HCT116 (cell line): ENCODE measurements around the gene EWSR1. TPM values are rescaled to one million over a fixed set of nuclear protein-coding genes. Genes with fewer than 3 reads are reported as not detected.
A peak's percentile ranks its signal among the peaks of the same experiment; 100 is the strongest.

Source experiments
- ATAC-seq: fragments of 200-7000 bp; cut with Tn5 transposase; 2 replicates; pipeline ENCODE4 v1.9.1; 2020; ENCODE audit warnings: mild to moderate bottlenecking, moderate library complexity
- BruUV-seq: library from RNA; stranded (reverse); fragments of 400-500 nt; replicated peaks from 2 replicates; lab custom pipeline; 2021; lab: Mats Ljungman, UMichigan
- CTCF ChIA-PET: fragments of 300-600 bp; sonication (Branson Sonifier 250); formaldehyde crosslinking; loops from one replicate; lab custom pipeline; 2021; ENCODE audit warnings: antibody characterized with exemption; lab: Charles Lee
- POLR2A ChIA-PET: fragments of 300-600, 350-600 bp; sonication (Branson Sonifier 250); formaldehyde crosslinking; loops from one replicate; lab custom pipeline; 2021; ENCODE audit warnings: antibody characterized with exemption; lab: Charles Lee
- RAD21 ChIA-PET, 2 experiments: fragments of 300-600 bp; sonication (Branson Sonifier 250); formaldehyde crosslinking; loops; one replicate each; lab custom pipeline; 2023; ENCODE audit warnings: low total read pairs in 2 of 2; ENCODE audit not compliant: uncharacterized antibody in 2 of 2, unreplicated experiment in 2 of 2, low non-redundant PET in 1 of 2; lab: Charles Lee
- DNase-seq: peaks from one replicate; pipeline ENCODE4 v3.0.0-alpha.2; 2010; ENCODE audit warnings: low read depth, low spot score
- H2AFZ ChIP-seq: fragments of 200-600 bp; shearing (Covaris generic), sonication (generic); 2 replicates; pipeline ENCODE4 v1.6.1; 2017; ENCODE audit warnings: low read depth, mixed run types, mixed read lengths, antibody characterized with exemption, low read length; ENCODE audit not compliant: poor library complexity, severe bottlenecking
- H3K27ac ChIP-seq: 2 replicates; pipeline ENCODE4 v1.5.1; 2012; ENCODE audit warnings: low read depth, low read length
- H3K27me3 ChIP-seq: fragments of 200-600 bp; sonication (generic); 2 replicates; pipeline ENCODE4 v1.6.1; 2016; ENCODE audit warnings: mixed run types, low read length, mixed read lengths; ENCODE audit not compliant: insufficient read depth
- H3K36me3 ChIP-seq, 2 experiments: fragments of 200-500 bp in 1 of 2; fragments of 200-600 bp in 1 of 2; sonication (Bioruptor generic) in 1 of 2; sonication (generic) in 1 of 2; 2 replicates each; pipeline versions ENCODE4 v1.5.1 to v1.6.1; 2014 to 2016; ENCODE audit warnings: low read length in 2 of 2, inconsistent platforms in 1 of 2, mixed read lengths in 1 of 2, mixed run types in 1 of 2; ENCODE audit not compliant: insufficient read depth in 2 of 2, control insufficient read depth in 1 of 2
- H3K4me1 ChIP-seq, 2 experiments: fragments of 200-600 bp in 1 of 2; sonication (generic) in 1 of 2; 2 replicates each; pipeline versions ENCODE4 v1.5.1 to v1.6.1; 2012 to 2017; ENCODE audit warnings: low read length in 2 of 2, inconsistent platforms in 1 of 2, mild to moderate bottlenecking in 1 of 2, mixed read lengths in 1 of 2, mixed run types in 1 of 2, moderate library complexity in 1 of 2; ENCODE audit not compliant: insufficient read depth in 2 of 2, control insufficient read depth in 1 of 2
- H3K4me2 ChIP-seq: fragments of 200-600 bp; sonication (generic); 2 replicates; pipeline ENCODE4 v1.6.1; 2017; ENCODE audit warnings: mixed run types, low read length, mixed read lengths
- H3K4me3 ChIP-seq, 2 experiments: fragments of 200-600 bp in 1 of 2; sonication (generic) in 1 of 2; replicated peaks in 1 of 2; 2 replicates each; pipeline ENCODE4 v1.5.1; 2011 to 2016; ENCODE audit warnings: low read length in 2 of 2, control low read depth in 1 of 2, low read depth in 1 of 2, mild to moderate bottlenecking in 1 of 2, mixed read lengths in 1 of 2, mixed run types in 1 of 2
- H3K79me2 ChIP-seq: fragments of 200-600 bp; sonication (generic); 2 replicates; pipeline ENCODE4 v1.6.1; 2017; ENCODE audit warnings: mild to moderate bottlenecking, mixed run types, low read length, moderate library complexity, mixed read lengths; ENCODE audit not compliant: insufficient read depth
- H3K9ac ChIP-seq: fragments of 200-600 bp; sonication (generic); 2 replicates; pipeline ENCODE4 v1.6.1; 2016; ENCODE audit warnings: low read length, mixed read lengths
- H3K9me2 ChIP-seq: fragments of 200-600 bp; sonication (generic), shearing (Covaris generic); 2 replicates; pipeline ENCODE4 v1.6.1; 2017; ENCODE audit warnings: mixed run types, mild to moderate bottlenecking, moderate library complexity; ENCODE audit not compliant: insufficient read depth
- H3K9me3 ChIP-seq, 2 experiments: fragments of 200-500 bp in 1 of 2; fragments of 200-600 bp in 1 of 2; sonication (Bioruptor generic) in 1 of 2; sonication (generic) in 1 of 2; 2 replicates each; pipeline ENCODE4 v1.6.1; 2014 to 2017; ENCODE audit warnings: low read length in 2 of 2, mixed read lengths in 2 of 2, inconsistent platforms in 1 of 2, low read depth in 1 of 2, mild to moderate bottlenecking in 1 of 2, mixed run types in 1 of 2, moderate library complexity in 1 of 2; ENCODE audit not compliant: control insufficient read depth in 1 of 2, insufficient read depth in 1 of 2
- H4K20me1 ChIP-seq: fragments of 200-600 bp; sonication (generic), shearing (Covaris generic); 2 replicates; pipeline ENCODE4 v1.6.1; 2017; ENCODE audit warnings: mixed run types, mild to moderate bottlenecking, moderate library complexity; ENCODE audit not compliant: insufficient read depth
- ATF3 ChIP-seq: IDR thresholded peaks from 2 replicates; pipeline ENCODE4 v1.6.1; 2012
- CBX3 ChIP-seq: IDR thresholded peaks from 2 replicates; pipeline ENCODE4 v1.6.1; 2012; ENCODE audit warnings: low read depth
- ELF1 ChIP-seq: IDR thresholded peaks from 2 replicates; pipeline ENCODE4 v1.6.1; 2012; ENCODE audit warnings: low read depth, borderline replicate concordance
- EZH2 ChIP-seq: fragments of 200-600 bp; sonication (generic); IDR thresholded peaks from 2 replicates; pipeline ENCODE4 v1.6.1; 2017; ENCODE audit warnings: antibody characterized with exemption, mixed run types
- EZH2phosphoT487 ChIP-seq: fragments of 200-600 bp; IDR thresholded peaks from 2 replicates; pipeline ENCODE4 v1.6.1; 2018; ENCODE audit warnings: antibody characterized with exemption, borderline replicate concordance
- FOSL1 ChIP-seq: IDR thresholded peaks from 2 replicates; pipeline ENCODE4 v1.6.1; 2012; ENCODE audit warnings: low read depth
- JUND ChIP-seq: IDR thresholded peaks from 2 replicates; pipeline ENCODE4 v1.6.1; 2012
- MAX ChIP-seq: IDR thresholded peaks from 2 replicates; pipeline ENCODE4 v1.6.1; 2012
- POLR2A ChIP-seq: IDR thresholded peaks from 2 replicates; pipeline ENCODE4 v1.7.0; 2011; ENCODE audit warnings: borderline replicate concordance; ENCODE audit not compliant: insufficient read depth, insufficient read length; ENCODE audit errors: extremely low read depth
- POLR2AphosphoS5 ChIP-seq: IDR thresholded peaks from 2 replicates; pipeline ENCODE4 v1.6.1; 2011; ENCODE audit warnings: mild to moderate bottlenecking, low read depth, low read length, moderate library complexity
- RAD21 ChIP-seq: IDR thresholded peaks from 2 replicates; pipeline ENCODE4 v1.6.1; 2012; ENCODE audit warnings: low read depth, mild to moderate bottlenecking
- SIN3A ChIP-seq: IDR thresholded peaks from 2 replicates; pipeline ENCODE4 v1.6.1; 2012; ENCODE audit warnings: low read depth
- SP1 ChIP-seq: IDR thresholded peaks from 2 replicates; pipeline ENCODE4 v1.6.1; 2012; ENCODE audit warnings: low read depth
- SRF ChIP-seq: IDR thresholded peaks from 2 replicates; pipeline ENCODE4 v1.6.1; 2012; ENCODE audit warnings: low read depth
- TCF7L2 ChIP-seq: IDR thresholded peaks from 2 replicates; pipeline ENCODE4 v1.7.0; 2011; ENCODE audit warnings: borderline replicate concordance, inconsistent platforms; ENCODE audit not compliant: insufficient read depth, insufficient read length; ENCODE audit errors: extremely low read depth
- YY1 ChIP-seq: IDR thresholded peaks from 2 replicates; pipeline ENCODE4 v1.6.1; 2011; ENCODE audit warnings: low read length, low read depth, moderate library complexity, mild to moderate bottlenecking; ENCODE audit not compliant: insufficient replicate concordance; ENCODE audit errors: extremely low read depth
- ZBTB33 ChIP-seq: IDR thresholded peaks from 2 replicates; pipeline ENCODE4 v1.6.1; 2011; ENCODE audit warnings: mild to moderate bottlenecking, low read length, moderate library complexity; ENCODE audit not compliant: insufficient replicate concordance; ENCODE audit errors: extremely low read depth
- ZFX ChIP-seq: fragments of 450-650 bp; IDR thresholded peaks from 2 replicates; pipeline ENCODE4 v1.6.1; 2017
- ZNF274 ChIP-seq: fragments of 200-500 bp; sonication (Bioruptor generic); IDR thresholded peaks from 2 replicates; pipeline ENCODE4 v1.6.1; 2014; ENCODE audit warnings: mild to moderate bottlenecking, low read depth, low read length, inconsistent platforms
- intact Hi-C: fragments of 100-400 bp; cut with micrococcal nuclease; formaldehyde crosslinking; loops from 2 replicates; pipeline ENCODE4 v1.10.0; 2022
- total RNA-seq: library from RNA; stranded (reverse); gene quantifications from one replicate; pipeline ENCODE4 v1.2.1, GENCODE V29; 2021; ENCODE audit not compliant: unreplicated experiment

EWSR1 gene
- total RNA-seq, 1 experiment from 2014 or later: 335 TPM

- TF ChIP-seq POLR2A: no peak
- TF ChIP-seq EZH2: no peak
- no peak for TF ChIP-seq POLR2AphosphoS5
- TF ChIP-seq RAD21: no peak
- no peak for TF ChIP-seq EZH2phosphoT487
- TF ChIP-seq TCF7L2: no peak
- no peak for TF ChIP-seq SIN3A
- TF ChIP-seq MAX: no peak
- TF ChIP-seq SRF: no peak
- no peak for TF ChIP-seq FOSL1
- TF ChIP-seq SP1: no peak
- no peak for TF ChIP-seq ZNF274
- no peak for TF ChIP-seq ZBTB33
- TF ChIP-seq ELF1: no peak
- TF ChIP-seq ATF3: no peak
- TF ChIP-seq JUND: no peak
- no peak for TF ChIP-seq CBX3
- no peak for TF ChIP-seq ZFX
- no peak for TF ChIP-seq YY1
- TF ChIP-seq, all 23 proteins: peak for 0
- ATAC-seq: no peak
- no peaks in the 10 kb centered on the region for H4K20me1 ChIP-seq
- H3K36me3 ChIP-seq: no peaks in the 10 kb centered on the region
- peaks cover 26 to 46% of the 10 kb centered on the region in 2 experiments for H3K4me1 ChIP-seq
- H3K9me3 ChIP-seq: no peaks in the 10 kb centered on the region
- H2AFZ ChIP-seq: no peak overlapping the region
- no peak for DNase-seq
- ChIA-PET CTCF (interaction anchor here (0.9 to 1.0 kb wide), 3 partner anchors 9 to 33 kb away, joined by 3 to 4 read pairs (median 3); no protein-coding TSS in a partner anchor), POLR2A (interaction anchor here (0.8 kb wide), 1 partner anchor 9 kb away, joined by 3 read pairs; no protein-coding TSS in a partner anchor), RAD21 (no interaction called here)
- H3K27me3 ChIP-seq: no peaks in the 10 kb centered on the region
- no peaks in the 10 kb centered on the region for H3K9me2 ChIP-seq
- peaks cover 7% of the 10 kb centered on the region; the same call in 1 of the 2 replicates for H3K79me2 ChIP-seq
- H3K9ac ChIP-seq: peak overlapping the region; percentile 48; the same call in 1 of the 2 replicates
- intact Hi-C loops: no loop called here
- H3K4me3 ChIP-seq: no peak overlapping the region
- peak overlapping the region; percentile 66 for H3K4me2 ChIP-seq
- H3K27ac ChIP-seq: peak overlapping the region; percentile 35; the same call in 1 of the 2 replicates
- BruUV-seq: no TSS peak
These were observed 43.6 kb downstream of the EWSR1 start for GRCh38 chr22:29311464-29312217.
